DMS153 treated with DMSO at 0.1 percent for 48 hours (cell line): Measurements from ENCODE around the gene SRSF5.
"Not testable (repeated sequence)": the region's sequence is repeated elsewhere in the genome, so short reads cannot be mapped to it uniquely, and the experiment has no call there.

Experiments used
- DNase-seq: peaks from one replicate; lab custom pipeline; 2025; ENCODE audit not compliant: unreplicated experiment; lab: John Stamatoyannopoulos, UW

The SRSF5 gene

GRCh38 chr14:69804902-69805301, 38.0 kb downstream of the SRSF5 start:
- DNase-seq, result no peak

GRCh38 chr14:69807192-69807591, 40.2 kb downstream of the SRSF5 start:
- DNase-seq, result no peak

- DNase-seq, result no peak
Observed at GRCh38 chr14:69808919-69809808, 42.2 kb downstream of the SRSF5 start.

- DNase-seq, result no peak
Observed at GRCh38 chr14:69811227-69811867, 44.4 kb downstream of the SRSF5 start.

GRCh38 chr14:69811868-69812252, 44.9 kb downstream of the SRSF5 start:
- DNase-seq, result no peak

- DNase-seq, result no peak
Observed at GRCh38 chr14:69812711-69813110, 45.8 kb downstream of the SRSF5 start.

- not testable (repeated sequence) for DNase-seq
Observed at GRCh38 chr14:69813346-69813745, 46.4 kb downstream of the SRSF5 start.

- no peak for DNase-seq
Observed at GRCh38 chr14:69814397-69814796, 47.5 kb downstream of the SRSF5 start.

GRCh38 chr14:69815556-69815955, 48.6 kb downstream of the SRSF5 start:
- no peak for DNase-seq

- DNase-seq, result no peak
Observed at GRCh38 chr14:69816216-69816615, 49.3 kb downstream of the SRSF5 start.

GRCh38 chr14:69818758-69819191, 51.8 kb downstream of the SRSF5 start:
- peak; percentile 68 for DNase-seq

GRCh38 chr14:69819607-69820006, 52.7 kb downstream of the SRSF5 start:
- DNase-seq, result no peak

- no peak for DNase-seq
Observed at GRCh38 chr14:69820991-69821390, 54.0 kb downstream of the SRSF5 start.
